GM03348 (cell line): ENCODE measurements around the gene PDZD2.

Experiments used
- DNase-seq: peaks from one replicate; pipeline ENCODE4 v3.0.0; 2012; ENCODE audit warnings: low spot score

PDZD2 gene

DNA sequence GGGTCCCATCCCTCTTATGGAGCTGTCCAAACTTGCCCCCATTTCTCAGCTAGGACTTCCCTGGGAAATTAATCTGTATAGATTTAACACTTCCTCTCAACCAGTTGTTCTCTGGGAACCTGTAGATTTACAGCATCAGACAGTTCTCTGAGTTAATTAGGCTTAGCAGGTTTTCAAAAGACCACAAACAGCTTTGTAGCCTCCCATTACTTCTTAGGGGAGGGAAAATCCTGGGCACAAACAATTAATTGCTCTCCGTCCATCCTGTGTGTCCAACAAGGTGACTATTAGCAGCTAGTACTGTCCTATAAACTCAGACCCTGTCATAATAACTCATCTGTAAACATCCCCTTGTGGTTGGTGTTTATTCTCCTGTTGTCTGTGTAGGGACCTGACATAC, 337.2 kb downstream of the PDZD2 start:
- no peak for DNase-seq

DNA sequence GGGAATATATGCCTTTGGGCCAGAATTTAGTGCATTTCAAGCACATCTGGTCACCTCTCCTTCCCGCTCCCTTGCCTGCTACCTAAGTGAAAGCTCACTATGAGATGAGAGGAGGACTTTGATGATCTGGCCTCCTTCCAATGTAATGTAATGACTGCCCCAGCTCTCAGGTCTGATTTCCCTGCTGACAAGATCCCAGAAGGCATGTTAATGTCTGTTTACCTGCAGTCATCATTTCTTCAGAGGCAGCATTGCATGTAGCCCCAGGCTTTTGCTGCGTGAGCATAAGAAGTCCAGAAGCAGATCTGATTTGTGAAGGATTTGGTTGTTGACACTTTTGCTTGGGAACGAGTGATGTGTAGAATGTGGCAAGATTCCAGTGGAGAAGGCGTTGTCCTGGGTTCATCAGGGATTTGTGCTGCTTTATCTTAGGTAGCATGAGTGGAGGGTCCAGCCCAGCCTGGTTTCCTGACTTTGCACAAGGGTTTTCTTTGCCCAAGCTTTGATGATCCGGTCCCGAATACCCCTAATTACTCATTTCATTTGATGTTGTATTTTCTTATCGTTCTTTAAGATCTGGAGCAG, 342.5 kb downstream of the PDZD2 start:
- no peak for DNase-seq

DNA sequence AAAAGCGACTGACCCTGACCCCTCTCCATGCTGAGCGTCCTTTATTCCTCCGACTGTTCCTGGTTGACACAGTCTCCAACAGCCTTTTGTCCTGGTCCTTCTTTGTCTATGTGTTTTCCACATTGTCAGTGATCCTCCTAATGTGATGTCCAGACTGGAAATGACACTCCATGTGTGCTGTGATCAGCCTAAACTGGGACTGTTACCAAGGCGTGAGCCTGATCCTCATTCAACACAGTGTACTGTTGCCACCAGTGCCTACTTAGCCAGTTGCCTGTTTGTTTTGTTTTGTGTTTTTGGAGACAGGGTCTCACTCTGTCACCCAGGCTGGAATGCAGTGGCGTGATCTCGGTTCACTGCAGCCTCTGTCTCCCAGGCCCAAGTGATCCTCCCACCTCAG, 343.1 kb downstream of the PDZD2 start:
- no peak for DNase-seq

DNA sequence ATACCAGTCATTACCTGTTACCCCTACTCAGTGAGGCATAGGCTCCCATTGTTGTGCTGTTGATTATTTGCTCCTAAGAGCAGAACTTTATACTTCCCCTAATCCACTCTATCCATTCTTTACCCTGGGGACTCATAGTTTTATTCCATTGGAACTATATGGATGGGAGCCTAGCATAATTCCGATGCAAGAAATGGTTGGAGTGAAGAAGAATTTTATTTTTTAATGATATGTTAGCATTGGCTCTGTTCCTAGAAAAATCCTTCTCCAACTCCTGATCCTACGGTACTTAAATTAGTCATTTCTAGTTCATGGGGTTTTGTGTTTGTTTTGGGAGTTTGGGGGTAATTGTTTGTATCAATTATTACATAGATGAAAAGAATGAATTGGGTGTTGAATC, 343.7 kb downstream of the PDZD2 start:
- no peak for DNase-seq

DNA sequence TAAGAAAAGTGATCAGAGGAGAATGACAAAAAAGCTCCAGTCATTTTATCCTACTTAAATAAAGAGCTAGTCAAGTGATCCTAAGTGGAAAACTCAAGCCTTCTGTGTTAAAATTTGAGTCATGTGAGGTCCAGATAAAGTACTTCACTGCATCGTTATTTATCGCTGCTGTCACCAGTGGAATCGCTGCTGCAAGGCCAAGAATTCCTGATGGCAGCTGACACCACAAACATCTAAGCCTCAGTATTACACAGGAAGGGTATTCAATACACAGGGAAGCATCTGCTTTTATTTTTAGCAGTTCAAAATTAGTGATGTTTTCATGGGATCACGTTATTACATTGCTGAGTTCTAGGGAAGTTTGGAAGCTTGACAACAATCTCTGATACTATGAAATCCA, 344.9 kb downstream of the PDZD2 start:
- peak; percentile 68 for DNase-seq

DNA sequence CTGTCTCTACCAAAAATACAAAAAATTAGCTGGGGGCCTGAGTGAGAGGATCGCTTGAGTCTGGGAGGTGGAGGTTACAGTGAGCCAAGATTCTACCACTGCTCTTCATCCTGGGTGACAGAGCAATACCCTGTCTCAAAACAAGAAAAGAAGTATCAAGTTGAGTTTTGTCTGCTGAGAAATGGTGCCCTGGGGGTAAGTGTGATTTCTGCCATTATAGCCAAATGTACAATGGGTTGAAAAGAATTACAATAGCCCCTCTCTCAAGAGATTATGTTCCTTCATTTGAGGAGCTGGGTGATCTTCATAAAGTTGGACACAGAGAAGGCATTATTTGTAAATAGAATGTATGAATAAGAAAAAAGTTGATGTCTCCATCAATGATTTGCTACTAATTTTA, 345.8 kb downstream of the PDZD2 start:
- DNase-seq, result no peak

DNA sequence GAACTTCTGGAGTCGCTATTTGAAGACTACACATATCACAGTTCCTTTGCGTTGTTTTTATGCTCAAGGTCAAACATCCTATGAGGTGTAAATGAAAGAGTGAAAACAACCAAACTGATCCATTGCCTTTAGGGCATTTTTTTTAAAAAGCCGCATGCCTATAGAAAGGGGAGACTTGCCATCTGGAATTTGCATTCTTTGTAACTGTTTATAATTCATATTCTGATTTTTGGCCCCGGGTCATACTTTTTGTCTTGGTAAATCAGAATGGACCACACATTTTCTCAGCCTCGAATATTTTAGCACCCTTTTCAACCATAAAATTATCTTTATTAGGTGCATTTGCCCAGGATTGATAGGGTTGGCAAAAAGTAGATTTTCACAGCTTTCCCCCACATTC, 347.2 kb downstream of the PDZD2 start:
- no peak for DNase-seq

DNA sequence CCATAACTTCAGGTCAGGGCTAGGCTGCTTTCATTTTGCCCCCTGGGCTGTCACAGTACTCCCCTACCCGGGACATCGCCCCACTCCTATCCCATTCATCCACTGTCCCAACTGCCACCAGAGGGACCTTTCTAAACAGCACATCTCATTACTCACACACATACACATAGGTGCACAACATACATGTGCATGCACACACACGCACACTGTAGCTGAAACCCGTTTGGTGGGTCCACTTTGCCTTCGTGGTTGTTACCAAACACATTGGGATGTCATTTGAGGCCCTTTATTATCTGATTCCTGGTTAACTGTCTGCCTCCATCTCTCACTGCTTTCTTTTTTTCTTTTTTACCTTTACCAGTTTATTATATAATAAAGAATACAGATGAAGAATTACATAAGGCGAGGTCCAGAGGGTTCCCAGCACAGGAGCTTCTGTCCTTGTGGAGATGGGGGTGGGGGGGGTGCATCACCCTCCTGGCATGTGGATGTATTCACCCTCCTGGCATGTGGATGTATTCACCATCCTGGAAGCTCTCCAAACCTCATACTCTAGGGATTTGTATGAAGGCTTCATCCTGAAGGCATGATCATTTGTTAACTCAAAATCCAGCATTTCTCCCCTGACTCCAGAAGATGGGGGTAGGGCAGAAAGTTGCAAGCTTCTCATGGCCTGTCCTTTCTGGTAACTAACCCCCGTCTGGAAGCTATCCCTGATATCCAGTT, 349.2 kb downstream of the PDZD2 start:
- DNase-seq, result peak; percentile 80

DNA sequence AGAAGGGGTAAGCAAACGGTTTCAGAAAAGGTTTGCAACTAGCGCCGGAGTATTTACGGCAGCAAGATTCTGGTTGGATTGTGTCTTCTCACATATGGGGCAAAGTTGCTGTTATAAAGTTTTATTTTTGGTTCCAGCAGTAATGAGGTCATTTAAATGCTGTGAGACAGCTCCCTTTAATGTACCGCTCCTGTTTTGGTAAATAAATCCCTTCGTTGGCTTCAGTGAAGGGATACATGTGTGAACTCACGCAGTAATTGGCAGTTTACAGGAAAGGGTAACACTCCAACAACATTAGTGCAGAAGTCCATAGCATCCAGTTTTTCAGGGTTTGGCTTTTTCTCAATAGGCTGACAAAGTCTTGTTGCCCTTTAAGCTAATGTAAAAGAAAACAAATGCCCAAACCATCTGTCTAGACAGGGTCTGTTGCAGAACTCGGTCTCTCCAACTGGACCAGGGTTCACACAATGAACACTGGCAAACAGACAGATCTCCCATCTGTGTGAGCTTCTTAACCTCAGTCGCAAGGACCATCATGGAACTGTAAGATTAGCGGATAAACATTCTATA, 351.2 kb downstream of the PDZD2 start:
- DNase-seq, result no peak

DNA sequence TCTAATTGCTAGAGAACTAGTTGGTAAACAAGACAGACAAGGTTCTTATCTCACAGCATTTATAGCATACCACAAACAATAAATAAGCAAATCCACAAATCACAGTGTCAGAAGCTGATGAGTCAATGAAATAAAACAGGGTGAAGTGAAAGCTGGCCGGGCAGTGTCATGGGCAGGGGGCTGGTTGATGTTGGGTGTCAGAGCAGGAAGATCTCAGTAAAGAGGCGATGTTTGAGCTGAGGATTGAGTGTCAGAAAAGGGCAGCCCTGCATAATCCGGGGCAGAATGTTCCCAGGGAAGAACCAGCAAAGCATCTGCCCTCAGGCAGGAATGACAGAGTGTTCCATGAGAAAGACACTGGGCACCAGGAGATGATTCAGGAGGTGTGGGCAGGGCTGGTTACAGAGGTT, 351.8 kb downstream of the PDZD2 start:
- peak; percentile 20 for DNase-seq

DNA sequence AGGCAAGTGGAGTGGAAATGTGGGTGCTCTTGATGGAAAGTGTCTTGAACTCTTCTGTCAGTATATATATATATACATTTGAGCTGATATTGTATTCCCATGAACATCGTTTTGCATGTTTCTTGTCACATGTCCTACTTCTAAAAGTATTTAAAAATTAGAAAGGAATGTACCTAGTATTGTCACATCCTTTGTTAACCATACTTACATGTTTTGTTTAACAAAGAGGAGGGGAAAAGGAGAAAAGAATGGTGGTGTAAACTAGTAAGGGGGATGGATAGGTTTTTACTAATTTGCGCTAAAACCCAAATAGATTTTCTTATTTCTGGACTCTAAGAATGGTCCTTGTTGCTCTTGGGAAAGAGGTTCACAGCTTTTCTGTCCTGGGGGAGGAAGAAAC, 353.4 kb downstream of the PDZD2 start:
- DNase-seq, result no peak

DNA sequence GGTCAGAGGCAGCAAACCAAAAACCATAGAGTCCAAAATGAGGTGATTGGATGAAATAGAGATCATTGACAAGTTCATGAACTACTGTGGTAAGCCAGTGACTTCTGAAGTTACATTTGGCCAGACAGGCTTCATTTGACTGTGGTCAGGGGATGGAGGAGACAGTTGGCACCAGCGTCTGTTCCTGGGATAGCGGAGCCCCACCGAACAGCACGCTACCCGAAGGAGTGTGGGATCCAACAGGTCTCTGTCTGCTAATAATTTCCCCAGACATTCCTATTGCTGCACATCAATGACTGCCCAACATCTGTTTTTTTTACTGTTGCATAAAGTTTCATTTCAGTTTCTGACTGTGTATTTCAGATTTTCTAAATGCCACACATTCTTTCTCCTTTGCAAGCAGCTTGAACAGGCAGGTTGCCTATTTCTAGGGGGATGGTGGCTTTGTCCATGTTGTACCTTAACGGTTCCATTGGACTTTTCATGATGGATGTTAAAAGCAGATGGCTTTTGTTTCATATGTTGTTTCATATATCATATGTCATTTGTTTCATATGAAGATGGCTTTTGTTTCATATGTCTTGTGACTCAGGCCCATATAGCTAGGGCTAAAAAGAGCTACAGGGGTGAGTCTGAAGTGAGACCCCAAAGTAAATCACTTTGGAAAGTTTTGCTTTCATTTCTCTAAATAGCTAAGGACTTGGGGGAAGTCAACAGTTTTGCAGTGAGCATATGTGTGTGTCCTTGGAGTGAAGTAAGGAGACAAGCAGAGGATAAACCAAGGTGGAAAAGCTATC, 354.4 kb downstream of the PDZD2 start:
- DNase-seq, result peak; percentile 90

DNA sequence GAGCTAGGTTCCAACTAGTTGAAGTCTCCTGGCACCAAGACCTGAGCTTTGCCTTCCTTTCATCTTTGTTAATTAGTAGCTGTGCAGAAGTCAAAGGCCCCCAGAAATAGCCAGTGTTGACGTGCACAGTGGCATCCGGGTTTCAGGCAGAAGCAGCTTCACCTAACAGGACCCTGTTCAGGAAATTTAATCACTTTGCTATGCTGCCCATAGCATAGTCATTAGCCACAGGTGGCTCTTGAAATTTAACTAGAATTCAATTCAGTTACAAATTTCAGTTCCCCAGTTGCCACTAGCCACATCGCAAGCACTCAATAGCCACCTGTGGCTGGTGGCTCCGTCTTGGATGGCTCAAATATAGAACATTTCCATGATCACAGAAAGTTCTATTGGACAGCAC, 356.1 kb downstream of the PDZD2 start:
- no peak for DNase-seq

DNA sequence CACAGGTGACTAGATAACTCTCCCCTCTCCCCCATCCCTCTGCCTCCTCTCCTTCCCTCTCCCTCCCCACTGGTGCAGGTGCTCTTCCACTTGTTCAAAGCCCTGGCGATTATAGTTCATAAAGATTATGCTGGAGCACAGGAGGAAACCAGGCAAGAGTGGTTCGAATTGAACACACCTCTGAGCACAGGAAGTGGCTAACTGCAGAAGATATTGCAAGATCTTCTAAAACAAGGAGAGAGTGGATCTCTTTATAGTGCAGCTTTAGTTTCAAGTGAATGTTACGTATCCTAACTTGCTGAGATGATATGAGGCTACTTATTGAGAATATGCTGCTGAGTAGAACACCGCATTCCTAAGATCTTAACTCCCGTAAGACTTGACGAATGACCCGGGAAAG, 356.8 kb downstream of the PDZD2 start:
- DNase-seq, result no peak

DNA sequence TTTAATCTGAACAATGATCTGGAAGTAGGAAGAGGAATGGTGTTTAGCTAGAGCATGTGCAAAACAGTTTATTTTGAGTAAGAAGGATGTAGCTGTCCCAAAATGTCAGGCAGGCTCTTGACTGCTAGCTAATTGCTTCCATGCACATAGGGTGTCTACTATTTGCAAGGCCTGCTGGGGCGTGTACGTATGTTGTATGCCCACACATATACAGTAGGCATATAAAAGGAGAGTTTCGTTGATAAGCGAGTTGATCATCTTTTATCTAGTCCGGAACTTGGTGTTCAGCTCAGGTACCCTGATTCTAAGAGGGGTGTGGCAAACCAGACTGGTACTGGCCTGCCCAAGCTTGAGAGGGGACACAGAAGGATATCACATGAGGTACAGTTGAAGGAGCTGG, 358.0 kb downstream of the PDZD2 start:
- no peak for DNase-seq

DNA sequence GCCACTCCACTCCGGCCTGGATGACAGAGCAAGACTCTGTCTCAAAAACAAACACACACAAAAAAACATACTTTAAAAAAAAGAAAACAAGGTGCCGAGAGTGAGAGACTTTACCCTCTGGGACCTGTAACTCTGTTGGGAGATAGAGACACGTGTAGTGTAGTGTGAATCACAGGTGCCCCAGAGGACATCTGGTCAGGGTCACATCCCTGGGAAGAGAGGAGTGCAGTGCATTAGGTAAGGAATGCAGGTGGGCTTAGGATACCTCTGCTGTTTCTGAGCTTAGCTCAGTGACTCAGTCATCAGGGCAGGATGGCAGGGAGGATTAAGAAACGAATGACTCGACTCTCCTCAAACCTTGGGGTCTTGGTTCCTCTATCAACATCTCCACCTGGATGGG, 360.5 kb downstream of the PDZD2 start:
- DNase-seq, result no peak

DNA sequence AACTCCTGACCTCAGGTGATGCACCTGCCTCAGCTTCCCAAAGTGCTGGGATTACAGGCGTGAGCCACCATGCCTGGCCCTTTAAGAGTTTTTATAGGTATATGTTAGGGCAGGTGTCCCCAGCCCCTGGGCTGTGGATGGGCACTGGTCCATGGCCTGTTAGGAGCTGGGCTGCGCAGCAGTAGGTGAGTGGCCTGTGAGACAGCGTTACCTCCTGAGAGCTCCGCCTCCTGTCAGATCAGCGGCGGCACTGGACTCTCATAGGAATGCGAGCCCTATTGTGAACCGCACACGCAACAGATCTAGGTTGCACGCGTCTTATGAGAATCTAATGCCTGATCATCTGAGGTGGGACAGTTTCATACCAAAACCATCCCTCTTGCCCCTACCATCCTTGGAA, 361.8 kb downstream of the PDZD2 start:
- no peak for DNase-seq

DNA sequence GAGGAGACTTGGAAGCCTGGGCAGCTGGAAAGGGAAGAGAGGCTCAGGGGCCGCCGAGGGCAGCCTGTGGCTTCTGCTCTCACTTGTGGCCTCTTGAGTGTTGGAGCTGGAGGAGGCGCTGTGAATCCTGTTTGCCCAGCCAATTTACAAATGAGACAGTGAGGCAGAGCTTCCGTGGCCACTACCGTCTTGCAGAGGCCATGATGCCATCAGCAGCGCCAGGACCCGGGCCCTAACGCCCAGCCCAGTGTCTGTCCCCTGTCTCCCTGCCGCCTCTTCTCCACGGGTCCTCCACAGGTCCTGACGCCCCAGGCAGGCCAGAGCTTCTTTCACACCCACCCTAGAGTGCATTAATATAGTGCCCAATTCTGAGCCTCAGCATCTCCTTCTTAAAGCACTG, 362.4 kb downstream of the PDZD2 start:
- no peak for DNase-seq

DNA sequence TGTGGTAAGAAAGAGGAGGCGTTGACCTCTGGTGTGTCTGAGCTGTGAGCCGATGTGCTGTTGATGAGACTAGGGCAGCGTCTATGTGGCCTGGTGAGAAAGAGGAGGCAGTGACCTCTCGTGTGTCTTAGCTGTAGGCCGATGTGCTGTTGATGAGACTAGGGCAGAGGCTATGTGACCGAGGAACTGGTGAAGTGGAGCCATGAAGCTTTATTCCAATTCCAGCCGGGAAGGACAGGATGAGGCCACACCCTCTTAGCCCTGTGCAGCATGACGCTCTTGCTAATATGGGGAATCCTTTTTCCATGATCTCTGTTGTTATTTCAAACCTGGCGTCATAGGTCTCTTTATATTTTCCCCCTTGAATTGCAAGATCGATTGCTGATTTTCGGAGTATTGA, 362.8 kb downstream of the PDZD2 start:
- DNase-seq, result no peak

DNA sequence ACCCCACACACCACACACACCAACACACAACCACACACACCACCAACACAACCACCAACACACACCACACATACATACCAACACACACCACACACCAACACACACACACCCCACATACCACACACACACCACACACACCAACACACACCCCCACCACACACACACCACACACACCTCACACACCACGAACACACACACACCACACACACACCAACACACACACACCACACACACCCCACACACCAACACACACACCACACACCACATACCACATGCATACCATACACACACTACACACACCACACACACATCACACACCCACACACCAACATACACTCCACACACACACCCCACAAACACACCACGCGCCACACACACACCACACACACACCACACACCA, 363.8 kb downstream of the PDZD2 start:
- DNase-seq, result no peak

DNA sequence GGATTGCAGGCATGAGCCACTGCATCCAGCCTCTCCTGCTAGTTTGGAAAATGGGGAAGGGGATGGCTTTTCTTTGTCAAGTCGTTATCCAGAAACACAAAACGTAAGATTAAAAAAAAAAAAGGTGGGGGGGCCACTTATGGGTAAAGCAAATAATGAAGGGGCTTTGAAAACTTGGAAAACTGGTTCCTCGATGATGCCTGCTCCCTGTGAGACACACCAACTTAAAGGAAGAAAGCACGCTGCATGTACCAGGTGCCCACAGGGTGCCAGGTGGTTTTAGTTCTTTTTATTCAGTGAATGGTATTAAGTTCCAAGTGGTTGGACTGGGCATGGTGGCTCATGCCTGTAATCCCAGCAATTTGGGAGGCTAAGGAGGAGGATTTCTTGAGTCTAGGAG, 365.1 kb downstream of the PDZD2 start:
- DNase-seq, result no peak

DNA sequence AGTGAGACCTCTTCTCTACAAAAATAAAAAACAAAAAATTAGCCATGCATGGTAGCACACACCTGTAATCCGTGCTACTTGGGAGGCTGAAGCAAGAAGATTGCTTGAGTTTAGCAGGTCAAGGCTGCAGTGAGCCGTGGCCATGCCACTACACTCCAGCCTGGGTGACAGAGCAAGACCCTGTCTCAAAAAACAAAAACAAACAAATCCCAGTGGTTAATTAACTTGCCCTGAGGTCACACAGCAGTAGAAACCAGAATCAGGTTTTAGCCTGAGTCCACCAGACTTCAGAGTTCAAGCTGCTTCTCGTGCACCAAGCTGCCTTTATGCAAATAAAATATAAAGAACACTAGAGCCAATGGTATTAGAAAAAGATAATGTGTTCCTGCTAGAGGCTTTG, 365.5 kb downstream of the PDZD2 start:
- DNase-seq, result no peak

DNA sequence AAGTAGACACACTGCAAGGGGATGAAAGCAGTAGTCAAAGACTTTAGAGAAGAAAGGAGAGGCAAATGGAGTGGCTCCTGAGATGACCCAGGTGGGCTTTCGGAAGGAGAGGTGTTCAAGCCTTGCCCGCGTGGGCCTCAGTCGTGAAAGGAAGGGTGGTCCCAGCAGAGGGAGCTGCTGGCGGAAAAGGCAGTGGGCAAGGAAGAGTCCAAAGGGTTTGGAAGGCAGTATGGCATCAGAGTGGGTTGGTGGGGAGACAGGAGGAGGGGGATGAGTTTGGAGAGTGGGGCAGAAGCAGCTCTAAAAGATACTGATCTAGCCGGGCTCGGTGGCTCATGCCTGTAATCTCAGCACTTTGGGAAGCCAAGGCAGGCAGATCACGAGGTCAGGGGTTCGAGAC, 369.8 kb downstream of the PDZD2 start:
- DNase-seq, result no peak
